ENCODE data around the gene NFAT5. TPM values are rescaled to one million over a fixed set of nuclear protein-coding genes. Genes with fewer than 3 reads are reported as not detected.
"Not testable (repeated sequence)": the region's sequence is repeated elsewhere in the genome, so short reads cannot be mapped to it uniquely, and the experiment has no call there.

Gene NFAT5
- total RNA-seq, 2 donors from 2014 or later = 37.6 to 75.5 TPM

GRCh38 chr16:69725480-69726312 lies 159.9 kb downstream of the NFAT5 start:
- Mint-ChIP-seq H3K36me3 (peaks cover 8 to 14% of the 10 kb centered on the region in 2 donors), H3K27ac (peak overlapping the region; percentile 96 to 98), H3K9me3 (no peaks in the 10 kb centered on the region)
- no peak for ATAC-seq
- peak in 1 of 2 donors; percentile 52 for DNase-seq (ENCODE audit: low spot score in 2 of 2)

- no peaks in the 10 kb centered on the region for H3K9me3 Mint-ChIP-seq
- peaks cover 8 to 14% of the 10 kb centered on the region in 2 donors for H3K36me3 Mint-ChIP-seq
- ATAC-seq (peak; percentile 99 to 100), DNase-seq (ENCODE audit: low spot score in 2 of 2) (peak; percentile 90 to 91)
- peak within 1 kb of the TSS; percentile 96 to 98 for H3K27ac Mint-ChIP-seq
These were observed 160.7 kb downstream of the NFAT5 start, which contains the start of gene NQO1 for GRCh38 chr16:69726313-69727060. Gene NQO1 (minus strand): TSS chr16:69726560. CDS start chr16:69726439, 121 bp downstream.

- H3K9me3 Mint-ChIP-seq = no peaks in the 10 kb centered on the region
- DNase-seq (ENCODE audit: low spot score in 2 of 2) (no peak), ATAC-seq (no peak)
- H3K27ac Mint-ChIP-seq = peak overlapping the region; percentile 82 to 98
- H3K36me3 Mint-ChIP-seq = peaks cover 8 to 14% of the 10 kb centered on the region in 2 donors
These were observed 162.1 kb downstream of the NFAT5 start for GRCh38 chr16:69727916-69728270.

GRCh38 chr16:69729030-69729429 lies 163.3 kb downstream of the NFAT5 start:
- DNase-seq (ENCODE audit: low spot score in 2 of 2); H3K9me3 Mint-ChIP-seq; ATAC-seq; H3K27ac Mint-ChIP-seq: not testable (repeated sequence)
- H3K36me3 Mint-ChIP-seq = peaks cover 8 to 14% of the 10 kb centered on the region in 2 donors

- H3K27ac Mint-ChIP-seq; H3K9me3 Mint-ChIP-seq; ATAC-seq; DNase-seq (ENCODE audit: low spot score in 2 of 2): not testable (repeated sequence)
- peaks cover 7 to 10% of the 10 kb centered on the region in 2 donors for H3K36me3 Mint-ChIP-seq
These were observed 165.5 kb downstream of the NFAT5 start for GRCh38 chr16:69731280-69731679.

- no peak for ATAC-seq
- H3K9me3 Mint-ChIP-seq = no peaks in the 10 kb centered on the region
- H3K36me3 Mint-ChIP-seq = peaks cover 0 to 2% of the 10 kb centered on the region in 2 donors
- H3K27ac Mint-ChIP-seq = no peak overlapping the region
- DNase-seq (ENCODE audit: low spot score in 2 of 2) = no peak
These were observed 166.3 kb downstream of the NFAT5 start for GRCh38 chr16:69732101-69732500.

- Mint-ChIP-seq H3K9me3 (no peaks in the 10 kb centered on the region), H3K27ac (no peak overlapping the region), H3K36me3 (peaks cover 7 to 29% of the 10 kb centered on the region in 2 donors)
- DNase-seq (ENCODE audit: low spot score in 2 of 2) (no peak), ATAC-seq (peak in 1 of 2 donors; percentile 40)
These were observed 175.8 kb downstream of the NFAT5 start for GRCh38 chr16:69741519-69741918.

- Mint-ChIP-seq H3K27ac (no peak overlapping the region), H3K9me3 (no peaks in the 10 kb centered on the region), H3K36me3 (peaks cover 7 to 30% of the 10 kb centered on the region in 2 donors)
- no peak for DNase-seq (ENCODE audit: low spot score in 2 of 2)
- ATAC-seq = no peak
These were observed 176.5 kb downstream of the NFAT5 start for GRCh38 chr16:69741951-69742904.

GRCh38 chr16:69744363-69745231 lies 178.8 kb downstream of the NFAT5 start:
- ATAC-seq = no peak
- DNase-seq (ENCODE audit: low spot score in 2 of 2) = no peak
- Mint-ChIP-seq H3K9me3 (no peaks in the 10 kb centered on the region), H3K36me3 (peaks cover 14 to 45% of the 10 kb centered on the region in 2 donors), H3K27ac (peak overlapping the region in 1 of 2 donors; percentile 65)

GRCh38 chr16:69745232-69745612 lies 179.5 kb downstream of the NFAT5 start:
- ATAC-seq = no peak
- H3K9me3 Mint-ChIP-seq = no peaks in the 10 kb centered on the region
- no peak for DNase-seq (ENCODE audit: low spot score in 2 of 2)
- peaks cover 14 to 45% of the 10 kb centered on the region in 2 donors for H3K36me3 Mint-ChIP-seq
- peak overlapping the region in 1 of 2 donors; percentile 72 for H3K27ac Mint-ChIP-seq

GRCh38 chr16:69745959-69746358 lies 180.2 kb downstream of the NFAT5 start:
- ATAC-seq = no peak
- Mint-ChIP-seq H3K9me3 (no peaks in the 10 kb centered on the region), H3K36me3 (peaks cover 14 to 50% of the 10 kb centered on the region in 2 donors)

GRCh38 chr16:69747115-69747514 lies 181.3 kb downstream of the NFAT5 start:
- no peak for ATAC-seq
- Mint-ChIP-seq H3K36me3 (peaks cover 16 to 52% of the 10 kb centered on the region in 2 donors), H3K9me3 (no peaks in the 10 kb centered on the region), H3K27ac (peak overlapping the region in 1 of 2 donors; percentile 45)
- no peak for DNase-seq (ENCODE audit: low spot score in 2 of 2)

More at GRCh38 chr16:69745959-69746358, 180.2 kb downstream of the NFAT5 start:
- DNase-seq (ENCODE audit: low spot score in 2 of 2) = no peak
- H3K27ac Mint-ChIP-seq = peak overlapping the region; percentile 45 to 65

GRCh38 chr16:69748694-69749345 lies 183.1 kb downstream of the NFAT5 start:
- Mint-ChIP-seq H3K27ac (peak overlapping the region in 1 of 2 donors; percentile 55), H3K36me3 (peaks cover 25 to 55% of the 10 kb centered on the region in 2 donors), H3K9me3 (no peaks in the 10 kb centered on the region)
- no peak for DNase-seq (ENCODE audit: low spot score in 2 of 2)
- ATAC-seq = no peak

GRCh38 chr16:69754143-69754468 lies 188.3 kb downstream of the NFAT5 start:
- DNase-seq (ENCODE audit: low spot score in 2 of 2) (no peak), ATAC-seq (no peak)
- peak overlapping the region; percentile 99 for H3K27ac Mint-ChIP-seq
- no peaks in the 10 kb centered on the region for H3K9me3 Mint-ChIP-seq
- H3K36me3 Mint-ChIP-seq = peaks cover 26 to 46% of the 10 kb centered on the region in 2 donors

All from activated naive CD4-positive, alpha-beta T cell treated with anti-CD3 and anti-CD28 coated beads, Interleukin-2, amount 50 U/mL, for 72 hours (primary cell).